ENCODE measurements around the gene SSBP2.
A peak's percentile ranks its signal among the peaks of the same experiment; 100 is the strongest.

DNA sequence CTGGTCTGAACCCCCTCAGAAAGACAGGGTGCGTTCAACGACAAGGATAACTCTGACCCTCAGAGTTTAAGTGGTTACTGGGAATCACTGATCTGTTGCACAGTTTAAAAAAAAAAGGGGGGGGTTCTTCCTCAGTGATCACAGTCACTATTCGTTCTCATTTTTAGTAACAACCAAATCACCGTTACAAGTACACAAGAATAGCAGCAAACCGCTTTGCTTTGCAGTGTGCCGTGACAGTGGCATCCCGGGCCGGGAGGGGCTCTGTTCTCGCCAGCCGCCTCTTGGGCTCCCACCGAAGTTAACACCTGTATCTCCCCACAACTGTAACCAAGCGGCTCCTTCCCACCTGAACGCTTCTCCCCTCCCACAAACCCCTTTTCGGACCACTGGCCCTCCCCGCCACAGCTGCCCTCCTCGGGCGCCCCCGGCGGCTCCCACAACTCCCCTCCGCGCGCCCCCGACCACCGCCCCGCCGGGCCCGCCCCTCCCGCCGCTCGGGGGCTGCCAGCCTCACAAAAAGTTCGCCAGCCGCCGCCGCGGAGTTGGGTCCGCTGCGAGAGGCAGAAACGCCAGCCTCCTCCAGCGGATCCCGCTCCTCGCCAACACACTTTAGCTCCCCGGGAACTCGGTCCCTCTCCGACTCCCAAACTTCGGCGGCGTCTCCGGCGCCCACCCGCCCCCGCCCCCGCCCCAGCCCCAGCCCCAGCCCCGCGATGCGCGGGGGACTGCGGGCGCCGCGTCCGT lies 1.2 kb downstream of the SSBP2 start:
- TF ChIP-seq, protein P1, sequence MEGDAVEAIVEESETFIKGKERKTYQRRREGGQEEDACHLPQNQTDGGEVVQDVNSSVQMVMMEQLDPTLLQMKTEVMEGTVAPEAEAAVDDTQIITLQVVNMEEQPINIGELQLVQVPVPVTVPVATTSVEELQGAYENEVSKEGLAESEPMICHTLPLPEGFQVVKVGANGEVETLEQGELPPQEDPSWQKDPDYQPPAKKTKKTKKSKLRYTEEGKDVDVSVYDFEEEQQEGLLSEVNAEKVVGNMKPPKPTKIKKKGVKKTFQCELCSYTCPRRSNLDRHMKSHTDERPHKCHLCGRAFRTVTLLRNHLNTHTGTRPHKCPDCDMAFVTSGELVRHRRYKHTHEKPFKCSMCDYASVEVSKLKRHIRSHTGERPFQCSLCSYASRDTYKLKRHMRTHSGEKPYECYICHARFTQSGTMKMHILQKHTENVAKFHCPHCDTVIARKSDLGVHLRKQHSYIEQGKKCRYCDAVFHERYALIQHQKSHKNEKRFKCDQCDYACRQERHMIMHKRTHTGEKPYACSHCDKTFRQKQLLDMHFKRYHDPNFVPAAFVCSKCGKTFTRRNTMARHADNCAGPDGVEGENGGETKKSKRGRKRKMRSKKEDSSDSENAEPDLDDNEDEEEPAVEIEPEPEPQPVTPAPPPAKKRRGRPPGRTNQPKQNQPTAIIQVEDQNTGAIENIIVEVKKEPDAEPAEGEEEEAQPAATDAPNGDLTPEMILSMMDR (IDR thresholded peaks at IDR 0.05), result no peak
- TF ChIP-seq EP300 (IDR thresholded peaks at IDR 0.05), result no peak
- no peak for TF ChIP-seq POLR2A (IDR thresholded peaks at IDR 0.05)
- TF ChIP-seq POLR2AphosphoS5 (IDR thresholded peaks at IDR 0.05), result peak in 1 of 4 donors; percentile 10
